Astrocyte (in vitro differentiated cells and primary cell): Measurements from ENCODE around the gene CTSE. TPM values are rescaled to one million over a fixed set of nuclear protein-coding genes. Genes with fewer than 3 reads are reported as not detected.
A peak's percentile ranks its signal among the peaks of the same experiment; 100 is the strongest.

ENCODE experiments used
- DNase-seq: peaks from one replicate; pipeline ENCODE4 v3.0.0-alpha.2; 2010; ENCODE audit warnings: low read depth
- FAIRE-seq: peaks from 2 replicates; lab custom pipeline; 2011; peaks lifted over from hg19 to GRCh38; lab: Jason Lieb, UNC
- H2AFZ ChIP-seq: 2 replicates; pipeline ENCODE4 v1.6.0; 2012; ENCODE audit warnings: low read depth, low read length, inconsistent platforms
- H3K27ac ChIP-seq: 2 replicates; pipeline ENCODE4 v1.5.1; 2011; ENCODE audit warnings: low read depth, low read length, inconsistent platforms
- H3K27me3 ChIP-seq: 2 replicates; pipeline ENCODE4 v1.6.0; 2011; ENCODE audit warnings: low read length, inconsistent platforms; ENCODE audit not compliant: insufficient read depth
- H3K36me3 ChIP-seq: 2 replicates; pipeline ENCODE4 v1.5.1; 2011; ENCODE audit warnings: low read length, inconsistent platforms; ENCODE audit not compliant: insufficient read depth
- H3K4me1 ChIP-seq: 2 replicates; pipeline ENCODE4 v1.5.1; 2011; ENCODE audit warnings: low read length, inconsistent platforms; ENCODE audit not compliant: insufficient read depth
- H3K4me2 ChIP-seq: 2 replicates; pipeline ENCODE4 v1.6.0; 2012; ENCODE audit warnings: low read length, inconsistent platforms
- H3K4me3 ChIP-seq: 2 replicates; pipeline ENCODE4 v1.5.1; 2011; ENCODE audit warnings: low read depth, mild to moderate bottlenecking, low read length, inconsistent platforms; ENCODE audit not compliant: insufficient read depth
- H3K79me2 ChIP-seq: 2 replicates; pipeline ENCODE4 v1.6.0; 2012; ENCODE audit warnings: mild to moderate bottlenecking, low read length, inconsistent platforms; ENCODE audit not compliant: insufficient read depth
- H3K9ac ChIP-seq: 2 replicates; pipeline ENCODE4 v1.6.0; 2012; ENCODE audit warnings: mild to moderate bottlenecking, low read length, inconsistent platforms
- H3K9me3 ChIP-seq: 2 replicates; pipeline ENCODE4 v1.5.1; 2012; ENCODE audit warnings: low read depth, mild to moderate bottlenecking, low read length, inconsistent platforms; ENCODE audit not compliant: insufficient read depth
- H4K20me1 ChIP-seq: 2 replicates; pipeline ENCODE4 v1.6.0; 2012; ENCODE audit warnings: low read length, inconsistent platforms; ENCODE audit not compliant: insufficient read depth
- H3K27ac Mint-ChIP-seq: one replicate; pipeline ENCODE4 v1.8.0; 2021; ENCODE audit warnings: mild to moderate bottlenecking, mixed read lengths; ENCODE audit not compliant: unreplicated experiment
- H3K27me3 Mint-ChIP-seq: one replicate; pipeline ENCODE4 v1.8.0; 2021; ENCODE audit warnings: low read depth, mixed read lengths; ENCODE audit not compliant: unreplicated experiment
- H3K36me3 Mint-ChIP-seq: one replicate; pipeline ENCODE4 v1.8.0; 2021; ENCODE audit warnings: low read depth, mixed read lengths; ENCODE audit not compliant: unreplicated experiment
- H3K4me1 Mint-ChIP-seq: one replicate; pipeline ENCODE4 v1.8.0; 2021; ENCODE audit warnings: low read depth, mixed read lengths; ENCODE audit not compliant: unreplicated experiment
- H3K4me3 Mint-ChIP-seq: one replicate; pipeline ENCODE4 v1.8.0; 2021; ENCODE audit warnings: mild to moderate bottlenecking, moderate library complexity, mixed read lengths; ENCODE audit not compliant: unreplicated experiment
- H3K9me3 Mint-ChIP-seq: one replicate; pipeline ENCODE4 v1.8.0; 2021; ENCODE audit warnings: mild to moderate bottlenecking, mixed read lengths; ENCODE audit not compliant: unreplicated experiment
- CTCF ChIP-seq: IDR thresholded peaks from 2 replicates; pipeline ENCODE4 v1.5.1; 2011; ENCODE audit warnings: low read depth, mild to moderate bottlenecking, inconsistent platforms, low read length, moderate library complexity; ENCODE audit not compliant: insufficient read depth
- EZH2 ChIP-seq: IDR thresholded peaks from 2 replicates; pipeline ENCODE4 v1.6.1; 2012; ENCODE audit warnings: mild to moderate bottlenecking, low read length, inconsistent platforms; ENCODE audit not compliant: insufficient read depth
- total RNA-seq: library from RNA; stranded (reverse); gene quantifications from 2 replicates; pipeline ENCODE4 v1.2.1, GENCODE V29; 2021

The CTSE gene
- total RNA-seq, 1 donor from 2014 or later, result not detected

- TF ChIP-seq EZH2, result no peak
- TF ChIP-seq CTCF, result no peak
- H3K27me3 ChIP-seq, result peaks cover 28% of the 10 kb centered on the region
- H3K27ac ChIP-seq, result no peak overlapping the region
- Mint-ChIP-seq H3K27ac (no peak overlapping the region), H3K4me1 (no peaks in the 10 kb centered on the region), H3K4me3 (no peak overlapping the region), H3K9me3 (peaks cover 15% of the 10 kb centered on the region), H3K27me3 (peaks cover 41% of the 10 kb centered on the region), H3K36me3 (no peaks in the 10 kb centered on the region)
- H3K4me3 ChIP-seq, result no peak overlapping the region
- H3K36me3 ChIP-seq, result no peaks in the 10 kb centered on the region
- H4K20me1 ChIP-seq, result no peaks in the 10 kb centered on the region
- FAIRE-seq (no peak), DNase-seq (no peak)
- no peak overlapping the region for H2AFZ ChIP-seq
- H3K79me2 ChIP-seq, result no peaks in the 10 kb centered on the region
- H3K4me2 ChIP-seq, result no peak overlapping the region
- no peaks in the 10 kb centered on the region for H3K4me1 ChIP-seq
- H3K9ac ChIP-seq, result no peak overlapping the region
- H3K9me3 ChIP-seq, result no peaks in the 10 kb centered on the region
Measured at GRCh38 chr1:206032380-206033140, 8.9 kb upstream of the CTSE start.

- H3K36me3 ChIP-seq, result no peaks in the 10 kb centered on the region
- no peak overlapping the region for H3K4me3 ChIP-seq
- DNase-seq (peak; percentile 44), FAIRE-seq (no peak)
- H3K27ac ChIP-seq, result no peak overlapping the region
- Mint-ChIP-seq H3K27ac (no peak overlapping the region), H3K36me3 (no peaks in the 10 kb centered on the region), H3K27me3 (peaks cover 39% of the 10 kb centered on the region), H3K4me3 (no peak overlapping the region), H3K9me3 (peaks cover 22% of the 10 kb centered on the region), H3K4me1 (no peaks in the 10 kb centered on the region)
- H4K20me1 ChIP-seq, result no peaks in the 10 kb centered on the region
- TF ChIP-seq EZH2, result no peak
- peak; percentile 96 for TF ChIP-seq CTCF
- no peaks in the 10 kb centered on the region for H3K9me3 ChIP-seq
- no peaks in the 10 kb centered on the region for H3K79me2 ChIP-seq
- no peak overlapping the region for H3K4me2 ChIP-seq
- H3K4me1 ChIP-seq, result no peaks in the 10 kb centered on the region
- no peak overlapping the region for H2AFZ ChIP-seq
- H3K9ac ChIP-seq, result no peak overlapping the region
- peaks cover 18% of the 10 kb centered on the region for H3K27me3 ChIP-seq
Measured at GRCh38 chr1:206030714-206031113, 7.0 kb upstream of the CTSE start.

GRCh38 chr1:206030191-206030590, 6.5 kb upstream of the CTSE start:
- DNase-seq, result no peak
- Histone ChIP-seq H3K4me3 (no peak overlapping the region), H3K9me3 (no peaks in the 10 kb centered on the region), H3K27me3 (peaks cover 14% of the 10 kb centered on the region), H3K4me1 (no peaks in the 10 kb centered on the region), H3K79me2 (no peaks in the 10 kb centered on the region), H2AFZ (no peak overlapping the region), H3K4me2 (no peak overlapping the region), H4K20me1 (no peaks in the 10 kb centered on the region), H3K9ac (no peak overlapping the region), H3K27ac (no peak overlapping the region), H3K36me3 (no peaks in the 10 kb centered on the region)
- TF ChIP-seq CTCF (no peak), EZH2 (no peak)
- no peaks in the 10 kb centered on the region for H3K36me3 Mint-ChIP-seq
- H3K9me3 Mint-ChIP-seq, result peaks cover 22% of the 10 kb centered on the region
- no peaks in the 10 kb centered on the region for H3K4me1 Mint-ChIP-seq
- H3K4me3 Mint-ChIP-seq, result no peak overlapping the region
- H3K27me3 Mint-ChIP-seq, result peaks cover 35% of the 10 kb centered on the region
- no peak for FAIRE-seq
- no peak overlapping the region for H3K27ac Mint-ChIP-seq
